T-helper 2 cell treated with Interferon-gamma antibody and Interleukin-4, amounts not matched to agents 5 μg/mL and 100 μg/mL, for 36 hours (primary cell): Measurements from ENCODE around the gene ARHGAP36.

ENCODE experiments used
- DNase-seq: peaks from one replicate; pipeline ENCODE4 v3.0.0; 2021; ENCODE audit warnings: low spot score
- H3K27ac Mint-ChIP-seq: one replicate; pipeline ENCODE4 v1.8.0; 2021; ENCODE audit warnings: mild to moderate bottlenecking, mixed read lengths
- H3K27me3 Mint-ChIP-seq: one replicate; pipeline ENCODE4 v1.8.0; 2021; ENCODE audit warnings: low read depth, mixed read lengths
- H3K36me3 Mint-ChIP-seq: one replicate; pipeline ENCODE4 v1.8.0; 2021; ENCODE audit warnings: low read depth, mixed read lengths
- H3K4me1 Mint-ChIP-seq: one replicate; pipeline ENCODE4 v1.8.0; 2021; ENCODE audit warnings: low read depth, mixed read lengths
- H3K4me3 Mint-ChIP-seq: one replicate; pipeline ENCODE4 v1.8.0; 2022; ENCODE audit warnings: mild to moderate bottlenecking, moderate library complexity, mixed read lengths
- H3K9me3 Mint-ChIP-seq: one replicate; pipeline ENCODE4 v1.8.0; 2021; ENCODE audit warnings: mixed read lengths

Gene ARHGAP36

GRCh38 chrX:131058136-131058868 lies at the start of gene ARHGAP36:
Gene ARHGAP36, plus strand, starts transcription at chrX:131058346. Its CDS starts 23,320 bp downstream, at chrX:131081666.
- Mint-ChIP-seq H3K4me3 (no peak within 1 kb of the TSS), H3K27ac (no peak within 1 kb of the TSS)

GRCh38 chrX:131010186-131010585 lies 48.0 kb upstream of the ARHGAP36 start:
- no peaks in the 10 kb centered on the region for H3K27me3 Mint-ChIP-seq
- no peak overlapping the region for H3K4me3 Mint-ChIP-seq
- no peaks in the 10 kb centered on the region for H3K4me1 Mint-ChIP-seq
- H3K27ac Mint-ChIP-seq, result no peak overlapping the region
- no peaks in the 10 kb centered on the region for H3K9me3 Mint-ChIP-seq
- DNase-seq, result no peak
- no peaks in the 10 kb centered on the region for H3K36me3 Mint-ChIP-seq

More at GRCh38 chrX:131058136-131058868, at the start of gene ARHGAP36:
- H3K4me1 Mint-ChIP-seq, result no peaks in the 10 kb centered on the region
- H3K9me3 Mint-ChIP-seq, result no peaks in the 10 kb centered on the region
- DNase-seq, result no peak
- peaks cover 22% of the 10 kb centered on the region for H3K27me3 Mint-ChIP-seq
- H3K36me3 Mint-ChIP-seq, result no peaks in the 10 kb centered on the region

DNA sequence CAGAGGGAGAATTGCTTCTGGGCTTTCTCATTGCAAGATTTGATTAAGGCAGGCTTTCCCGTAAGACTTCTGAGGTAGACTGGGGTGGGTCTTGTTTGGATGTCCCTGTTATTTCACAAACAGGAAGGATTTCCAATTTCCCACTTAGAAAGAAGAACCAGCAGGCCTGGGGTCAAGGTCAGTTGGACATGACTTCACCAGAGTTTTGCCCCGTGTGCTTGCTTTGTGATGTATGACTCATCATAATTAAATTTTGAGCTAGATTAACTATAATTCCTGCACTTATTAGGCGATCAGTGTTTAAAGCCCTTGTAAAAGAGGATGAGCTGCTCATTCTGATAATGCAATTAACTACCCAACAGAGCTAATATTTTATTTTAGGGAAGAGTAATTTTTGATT lies 32.8 kb upstream of the ARHGAP36 start:
- Mint-ChIP-seq H3K27ac (no peak overlapping the region), H3K9me3 (no peaks in the 10 kb centered on the region), H3K27me3 (peaks cover 3% of the 10 kb centered on the region), H3K4me3 (no peak overlapping the region), H3K36me3 (no peaks in the 10 kb centered on the region), H3K4me1 (no peaks in the 10 kb centered on the region)
- no peak for DNase-seq

- Mint-ChIP-seq H3K27ac (no peak overlapping the region), H3K36me3 (no peaks in the 10 kb centered on the region), H3K4me1 (no peaks in the 10 kb centered on the region), H3K9me3 (no peaks in the 10 kb centered on the region), H3K27me3 (peaks cover 3% of the 10 kb centered on the region), H3K4me3 (no peak overlapping the region)
- DNase-seq, result no peak
Observed at GRCh38 chrX:131032354-131033230, 25.6 kb upstream of the ARHGAP36 start.

DNA sequence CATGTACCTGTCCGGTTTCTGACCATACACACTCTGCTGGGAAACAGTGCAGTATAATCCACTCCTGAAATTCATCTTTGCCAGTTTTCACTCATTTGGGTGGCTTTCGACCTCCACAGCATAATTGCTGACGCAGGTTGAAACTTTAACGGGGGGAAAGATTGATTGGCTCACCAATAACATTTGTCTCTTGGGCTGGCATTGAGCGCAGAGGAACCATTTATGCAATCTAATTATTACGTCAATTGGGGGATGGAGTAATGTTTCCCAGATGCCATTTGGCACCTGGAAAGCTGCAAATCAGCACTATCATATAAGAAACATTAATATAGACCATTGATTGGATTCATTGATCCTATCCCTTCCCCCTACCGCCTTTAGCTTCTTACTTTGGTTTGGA lies 24.1 kb upstream of the ARHGAP36 start:
- H3K36me3 Mint-ChIP-seq, result no peaks in the 10 kb centered on the region
- no peaks in the 10 kb centered on the region for H3K9me3 Mint-ChIP-seq
- DNase-seq, result no peak

GRCh38 chrX:131040781-131041180 lies 17.4 kb upstream of the ARHGAP36 start:
- no peak for DNase-seq
- Mint-ChIP-seq H3K27me3 (no peaks in the 10 kb centered on the region), H3K36me3 (no peaks in the 10 kb centered on the region), H3K4me3 (no peak overlapping the region), H3K27ac (no peak overlapping the region), H3K9me3 (no peaks in the 10 kb centered on the region), H3K4me1 (no peaks in the 10 kb centered on the region)

More for the DNA sequence above, 24.1 kb upstream of the ARHGAP36 start:
- Mint-ChIP-seq H3K4me3 (no peak overlapping the region), H3K27ac (no peak overlapping the region), H3K4me1 (no peaks in the 10 kb centered on the region), H3K27me3 (peaks cover 3% of the 10 kb centered on the region)

GRCh38 chrX:131041667-131042066 lies 16.5 kb upstream of the ARHGAP36 start:
- no peaks in the 10 kb centered on the region for H3K4me1 Mint-ChIP-seq

DNA sequence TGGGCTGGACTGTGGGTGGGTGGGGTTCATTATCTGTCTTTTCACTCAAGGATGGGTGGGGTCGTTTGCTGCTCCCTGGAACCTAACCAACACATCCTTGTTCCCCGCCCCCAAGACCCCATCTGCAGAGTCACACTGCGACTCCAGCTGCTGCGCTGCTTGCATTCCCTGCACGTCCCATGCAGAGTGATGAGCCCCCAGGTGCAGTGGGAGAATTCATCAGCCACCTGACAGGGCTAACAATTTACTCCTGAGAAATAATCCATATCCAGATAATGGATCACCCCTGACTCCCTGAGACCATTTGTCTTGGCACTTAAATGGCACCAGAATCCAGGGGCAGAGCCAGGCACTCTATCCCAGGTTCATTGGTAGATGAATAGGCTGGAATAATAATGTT lies 12.4 kb upstream of the ARHGAP36 start:
- Mint-ChIP-seq H3K36me3 (no peaks in the 10 kb centered on the region), H3K4me3 (no peak overlapping the region), H3K27ac (no peak overlapping the region), H3K4me1 (no peaks in the 10 kb centered on the region), H3K9me3 (no peaks in the 10 kb centered on the region), H3K27me3 (no peaks in the 10 kb centered on the region)
- no peak for DNase-seq

More at GRCh38 chrX:131041667-131042066, 16.5 kb upstream of the ARHGAP36 start:
- no peak for DNase-seq
- H3K27me3 Mint-ChIP-seq, result no peaks in the 10 kb centered on the region
- H3K27ac Mint-ChIP-seq, result no peak overlapping the region
- no peaks in the 10 kb centered on the region for H3K9me3 Mint-ChIP-seq
- no peak overlapping the region for H3K4me3 Mint-ChIP-seq
- H3K36me3 Mint-ChIP-seq, result no peaks in the 10 kb centered on the region

DNA sequence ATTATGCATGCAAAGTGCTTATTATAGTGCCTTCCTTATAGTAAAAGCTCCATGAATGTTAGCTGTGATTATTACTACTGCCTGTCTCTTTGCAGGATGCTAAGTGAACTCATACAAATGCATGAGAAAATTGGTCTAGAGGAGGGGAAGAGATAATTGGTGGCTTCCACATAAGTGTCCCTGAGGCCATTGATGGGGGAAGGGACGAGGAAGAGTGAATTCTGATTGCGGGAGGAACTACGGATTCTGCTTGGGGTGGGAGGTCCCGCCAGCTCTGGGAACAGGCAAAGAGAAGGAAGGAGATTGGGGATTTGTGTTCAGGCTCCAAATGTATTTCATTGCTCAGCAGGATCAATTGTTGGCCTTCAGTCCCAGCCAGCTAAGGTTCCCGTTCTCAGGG lies 11.6 kb upstream of the ARHGAP36 start:
- DNase-seq, result no peak
- H3K9me3 Mint-ChIP-seq, result no peaks in the 10 kb centered on the region
- H3K4me3 Mint-ChIP-seq, result no peak overlapping the region
- no peak overlapping the region for H3K27ac Mint-ChIP-seq
- H3K4me1 Mint-ChIP-seq, result no peaks in the 10 kb centered on the region
- H3K27me3 Mint-ChIP-seq, result no peaks in the 10 kb centered on the region
- H3K36me3 Mint-ChIP-seq, result no peaks in the 10 kb centered on the region

DNA sequence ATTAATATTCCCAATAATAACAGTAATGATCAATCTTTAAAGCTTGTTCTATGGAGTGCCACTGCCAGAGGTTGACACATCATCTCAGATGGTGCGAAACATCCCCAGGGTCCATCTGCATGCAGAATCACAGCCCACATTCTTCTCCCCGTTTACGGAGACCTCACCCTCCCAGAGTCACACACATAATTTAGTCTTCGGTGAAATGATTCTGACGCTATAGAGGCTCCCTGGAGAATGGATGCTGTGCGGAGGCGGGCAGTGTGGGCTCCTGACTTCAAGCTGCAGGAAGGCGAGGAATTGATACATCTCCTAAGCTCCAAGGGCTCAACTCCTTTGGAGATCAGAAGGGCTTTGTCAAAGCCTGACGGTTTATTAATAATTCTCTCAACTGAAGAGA lies 11.0 kb upstream of the ARHGAP36 start:
- no peak overlapping the region for H3K27ac Mint-ChIP-seq

DNA sequence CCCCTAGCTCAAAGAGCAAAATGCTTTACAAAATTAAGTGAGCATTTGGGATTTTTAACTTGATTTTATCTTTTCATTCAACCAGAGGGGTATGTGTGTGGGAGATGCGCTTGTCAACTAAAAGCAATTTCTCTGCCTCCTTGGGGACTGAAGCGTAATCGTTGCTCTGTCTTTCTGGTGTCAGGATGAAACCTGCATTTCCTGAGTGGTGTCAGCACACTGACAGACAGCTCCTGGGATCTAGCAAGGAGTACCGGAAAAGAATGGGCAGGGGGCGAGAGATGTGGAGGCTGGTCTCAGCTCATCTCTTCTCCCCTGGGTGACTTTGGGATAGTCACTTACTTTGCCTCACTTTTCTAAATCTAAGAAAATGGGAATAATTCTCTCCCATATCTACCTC lies 5.1 kb upstream of the ARHGAP36 start:
- no peaks in the 10 kb centered on the region for H3K9me3 Mint-ChIP-seq
- H3K4me3 Mint-ChIP-seq, result no peak overlapping the region
- no peak for DNase-seq
- peaks cover 4% of the 10 kb centered on the region for H3K27me3 Mint-ChIP-seq
- no peak overlapping the region for H3K27ac Mint-ChIP-seq
- no peaks in the 10 kb centered on the region for H3K4me1 Mint-ChIP-seq
- H3K36me3 Mint-ChIP-seq, result no peaks in the 10 kb centered on the region

More for the DNA sequence above, 11.0 kb upstream of the ARHGAP36 start:
- H3K4me3 Mint-ChIP-seq, result no peak overlapping the region
- H3K9me3 Mint-ChIP-seq, result no peaks in the 10 kb centered on the region
- H3K4me1 Mint-ChIP-seq, result no peaks in the 10 kb centered on the region
- no peak for DNase-seq
- no peaks in the 10 kb centered on the region for H3K27me3 Mint-ChIP-seq
- H3K36me3 Mint-ChIP-seq, result no peaks in the 10 kb centered on the region

- no peak overlapping the region for H3K27ac Mint-ChIP-seq
- no peak for DNase-seq
- H3K27me3 Mint-ChIP-seq, result peaks cover 10% of the 10 kb centered on the region
- H3K9me3 Mint-ChIP-seq, result no peaks in the 10 kb centered on the region
- H3K4me3 Mint-ChIP-seq, result no peak overlapping the region
- H3K4me1 Mint-ChIP-seq, result no peaks in the 10 kb centered on the region
- no peaks in the 10 kb centered on the region for H3K36me3 Mint-ChIP-seq
Observed at GRCh38 chrX:131054906-131055305, 3.2 kb upstream of the ARHGAP36 start.

GRCh38 chrX:131057706-131058105 lies 440 bp upstream of the ARHGAP36 start:
- no peaks in the 10 kb centered on the region for H3K36me3 Mint-ChIP-seq
- no peaks in the 10 kb centered on the region for H3K9me3 Mint-ChIP-seq
- no peak overlapping the region for H3K27ac Mint-ChIP-seq
- no peak for DNase-seq
- H3K4me1 Mint-ChIP-seq, result no peaks in the 10 kb centered on the region
- peaks cover 22% of the 10 kb centered on the region for H3K27me3 Mint-ChIP-seq
- H3K4me3 Mint-ChIP-seq, result no peak overlapping the region

GRCh38 chrX:131059246-131059645 lies 1.1 kb downstream of the ARHGAP36 start:
- Mint-ChIP-seq H3K27me3 (peaks cover 29% of the 10 kb centered on the region), H3K9me3 (no peaks in the 10 kb centered on the region), H3K27ac (no peak overlapping the region), H3K36me3 (no peaks in the 10 kb centered on the region), H3K4me3 (no peak overlapping the region), H3K4me1 (no peaks in the 10 kb centered on the region)
- DNase-seq, result no peak
